ENCODE data around the gene ALPK1.
A peak's percentile ranks its signal among the peaks of the same experiment; 100 is the strongest.

The ALPK1 gene

GRCh38 chr4:112296949-112297880 lies at the start of gene ALPK1:
ALPK1 (plus strand) TSS chr4:112297369.
- TF ChIP-seq CTCF (IDR thresholded peaks at IDR 0.05; ENCODE audit: control insufficient read depth, insufficient read depth, low read depth, low read length, missing control alignments): no peak
- peak within 1 kb of the TSS; percentile 50 for H3K4me3 ChIP-seq (ENCODE audit: control insufficient read depth, low read depth, low read length)
- peak; percentile 81 for DNase-seq (ENCODE audit: low read depth)

GRCh38 chr4:112251019-112251643 lies 46.0 kb upstream of the ALPK1 start:
- H3K4me3 ChIP-seq (ENCODE audit: control insufficient read depth, low read depth, low read length): no peak overlapping the region
- no peak for DNase-seq (ENCODE audit: low read depth)
- TF ChIP-seq CTCF (IDR thresholded peaks at IDR 0.05; ENCODE audit: control insufficient read depth, insufficient read depth, low read depth, low read length, missing control alignments): no peak

DNA sequence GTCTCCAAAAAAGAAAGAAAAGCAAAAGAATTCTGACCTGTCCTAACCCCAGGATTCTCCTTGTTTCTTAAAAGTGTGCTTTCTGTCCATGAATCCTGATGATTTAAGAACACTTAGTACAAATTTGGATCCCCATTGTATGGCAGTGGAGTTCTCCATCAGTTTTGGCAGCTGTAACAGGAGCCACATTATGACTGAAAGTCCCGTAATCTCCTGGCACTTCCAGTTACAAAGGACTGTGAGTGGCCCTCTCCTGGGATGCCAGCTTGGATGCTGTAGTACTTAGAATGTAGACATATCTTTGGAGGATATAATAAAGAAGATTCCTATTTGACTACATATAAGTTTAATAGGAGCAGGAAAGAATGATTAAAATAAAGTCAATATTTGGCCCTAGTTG lies 44.9 kb upstream of the ALPK1 start:
- DNase-seq (ENCODE audit: low read depth): no peak
- H3K4me3 ChIP-seq (ENCODE audit: control insufficient read depth, low read depth, low read length): no peak overlapping the region
- no peak for TF ChIP-seq CTCF (IDR thresholded peaks at IDR 0.05; ENCODE audit: control insufficient read depth, insufficient read depth, low read depth, low read length, missing control alignments)

DNA sequence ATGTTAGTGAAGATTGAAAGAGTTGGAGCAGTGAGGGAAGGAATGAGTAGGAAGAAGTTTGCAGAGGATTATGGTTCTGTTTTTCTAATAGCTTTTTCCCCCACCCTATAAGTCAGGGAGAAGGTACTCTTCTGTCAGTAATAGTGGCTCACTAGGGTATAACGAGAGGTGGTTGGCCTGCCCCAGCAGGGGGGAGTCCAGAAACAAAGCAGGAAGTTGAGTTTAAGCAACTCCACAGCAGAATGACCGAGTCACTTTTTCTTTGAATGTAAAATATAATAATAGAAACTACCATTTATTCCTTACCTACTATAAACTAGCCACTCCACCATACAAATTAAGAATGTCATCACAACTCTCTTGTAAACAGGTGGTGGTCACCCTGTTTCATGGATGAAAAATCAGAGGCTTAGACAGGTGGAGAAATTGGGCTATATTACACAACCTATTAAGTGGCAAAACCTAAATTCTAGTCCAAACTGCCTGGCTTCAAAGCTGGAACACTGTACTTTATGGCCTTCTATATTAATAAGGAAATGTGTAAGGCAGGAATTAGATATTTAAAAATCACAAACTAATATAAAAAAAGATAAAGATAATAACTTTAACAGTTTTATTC lies 43.7 kb upstream of the ALPK1 start:
- no peak for DNase-seq (ENCODE audit: low read depth)
- H3K4me3 ChIP-seq (ENCODE audit: control insufficient read depth, low read depth, low read length): no peak overlapping the region
- TF ChIP-seq CTCF (IDR thresholded peaks at IDR 0.05; ENCODE audit: control insufficient read depth, insufficient read depth, low read depth, low read length, missing control alignments): no peak

DNA sequence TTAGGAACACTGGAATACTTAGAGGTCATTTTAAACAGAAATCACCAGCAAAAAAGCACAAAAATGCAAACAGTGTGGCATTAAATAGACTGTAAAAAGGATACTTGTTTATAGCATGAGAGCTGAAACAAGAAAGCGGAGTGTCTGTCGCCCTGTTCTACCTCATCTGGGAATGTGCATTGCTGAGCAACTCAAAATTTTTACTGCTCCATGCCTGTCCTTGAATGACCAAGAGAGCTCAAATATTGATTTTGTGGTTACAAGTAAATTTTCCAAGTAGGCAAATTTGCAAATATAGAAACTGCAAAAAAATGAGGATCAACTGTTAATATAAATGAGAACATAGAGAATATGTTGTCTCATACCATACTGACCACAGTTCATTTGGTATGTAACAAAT lies 40.1 kb upstream of the ALPK1 start:
- no peak overlapping the region for H3K4me3 ChIP-seq (ENCODE audit: control insufficient read depth, low read depth, low read length)
- TF ChIP-seq CTCF (IDR thresholded peaks at IDR 0.05; ENCODE audit: control insufficient read depth, insufficient read depth, low read depth, low read length, missing control alignments): no peak
- DNase-seq (ENCODE audit: low read depth): no peak

- TF ChIP-seq CTCF (IDR thresholded peaks at IDR 0.05; ENCODE audit: control insufficient read depth, insufficient read depth, low read depth, low read length, missing control alignments): peak; percentile 45
- no peak for DNase-seq (ENCODE audit: low read depth)
- H3K4me3 ChIP-seq (ENCODE audit: control insufficient read depth, low read depth, low read length): no peak overlapping the region
These were observed 30.3 kb upstream of the ALPK1 start for GRCh38 chr4:112266823-112267222.
